Stimulated activated naive CD4-positive, alpha-beta T cell treated with Interleukin-2 at 50 U/mL for 16 hours (primary cell): ENCODE results near the gene EXOSC5.
"Not testable (repeated sequence)": the region's sequence is repeated elsewhere in the genome, so short reads cannot be mapped to it uniquely, and the experiment has no call there.

Source experiments
- DNase-seq: peaks from one replicate; lab custom pipeline; 2025; lab: John Stamatoyannopoulos, UW

EXOSC5 gene

DNA sequence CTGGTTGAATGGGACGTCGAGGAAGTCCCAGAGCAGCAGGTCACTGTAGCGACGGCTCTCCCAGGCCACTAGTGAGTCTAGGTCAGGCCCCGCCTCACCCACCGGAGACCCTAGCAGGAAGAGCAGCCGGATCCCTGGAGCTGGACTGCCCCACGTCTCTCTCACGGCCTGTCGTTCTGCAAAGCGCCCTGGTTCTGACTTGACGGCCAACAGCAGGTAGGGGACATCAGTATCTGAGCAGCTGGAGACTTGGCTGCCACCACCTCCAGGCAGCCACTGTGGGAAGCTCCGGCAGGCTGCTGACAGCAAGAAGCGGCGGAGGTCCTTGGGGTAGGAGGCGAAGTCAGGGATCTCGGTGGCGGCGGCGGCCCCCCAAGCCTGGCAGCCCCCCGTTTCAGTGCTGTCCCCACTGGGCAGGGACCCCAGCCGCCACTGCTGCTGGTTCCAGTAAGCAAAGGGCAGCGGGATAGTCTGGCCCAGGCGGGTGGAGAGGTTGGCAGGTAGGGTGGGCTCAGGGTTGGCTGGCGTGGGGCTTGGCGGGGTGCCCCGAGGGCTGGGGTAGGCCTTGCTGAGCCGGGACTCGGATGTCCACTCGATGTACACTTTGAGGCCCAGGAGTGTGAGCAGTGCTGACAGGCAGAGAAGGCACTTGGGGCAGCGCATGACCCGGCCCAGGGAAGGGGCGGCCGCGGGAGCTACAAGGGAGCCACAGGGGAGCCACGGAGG, 29.1 kb upstream of the EXOSC5 start:
- no peak for DNase-seq

DNA sequence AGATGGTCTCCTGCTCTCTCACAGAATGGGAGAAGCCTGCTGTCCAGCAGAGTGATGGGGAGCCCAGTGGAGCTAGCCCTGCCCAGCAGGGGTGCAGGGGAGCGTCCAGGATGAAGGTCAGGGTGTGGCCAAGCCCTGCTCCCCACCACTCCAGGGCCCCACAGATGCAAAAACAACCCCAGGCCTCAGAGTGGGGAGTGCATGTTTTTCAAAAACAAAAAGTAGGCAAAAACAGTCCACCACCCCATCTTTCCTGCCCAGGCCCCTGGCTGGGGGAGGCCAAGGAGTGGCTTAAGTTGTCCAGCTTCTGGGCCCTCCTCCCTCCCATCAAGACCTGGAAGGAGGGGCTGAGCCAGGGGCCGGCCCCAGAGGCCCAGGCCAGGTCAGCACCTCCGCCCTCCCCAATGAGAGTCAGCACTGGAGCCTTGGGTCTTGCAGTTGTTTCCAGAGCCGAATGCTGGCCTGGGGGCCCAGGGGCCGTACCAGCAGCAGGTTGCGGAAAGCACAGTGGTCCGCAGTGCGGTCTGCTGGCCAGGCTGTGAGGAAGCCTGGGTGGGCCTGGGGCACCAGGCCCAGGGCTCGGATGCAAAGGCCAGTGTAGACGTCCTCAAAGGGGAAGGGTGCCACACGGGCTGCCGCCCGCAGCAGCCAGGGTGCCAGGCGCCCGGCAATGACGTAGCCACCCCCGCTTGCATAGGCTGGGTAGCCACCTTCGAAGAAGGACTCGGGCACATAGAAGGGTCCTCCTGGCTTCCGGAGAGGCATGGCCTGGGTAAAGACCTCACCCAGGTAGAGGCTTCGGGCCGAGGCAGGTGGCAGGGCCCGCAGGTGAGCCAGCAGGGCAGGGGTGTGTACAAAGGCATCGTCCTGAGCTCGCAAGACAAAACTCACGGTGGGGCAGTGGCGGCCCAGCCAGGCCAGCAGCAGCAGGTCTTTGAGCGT, 28.3 kb upstream of the EXOSC5 start:
- no peak for DNase-seq

DNA sequence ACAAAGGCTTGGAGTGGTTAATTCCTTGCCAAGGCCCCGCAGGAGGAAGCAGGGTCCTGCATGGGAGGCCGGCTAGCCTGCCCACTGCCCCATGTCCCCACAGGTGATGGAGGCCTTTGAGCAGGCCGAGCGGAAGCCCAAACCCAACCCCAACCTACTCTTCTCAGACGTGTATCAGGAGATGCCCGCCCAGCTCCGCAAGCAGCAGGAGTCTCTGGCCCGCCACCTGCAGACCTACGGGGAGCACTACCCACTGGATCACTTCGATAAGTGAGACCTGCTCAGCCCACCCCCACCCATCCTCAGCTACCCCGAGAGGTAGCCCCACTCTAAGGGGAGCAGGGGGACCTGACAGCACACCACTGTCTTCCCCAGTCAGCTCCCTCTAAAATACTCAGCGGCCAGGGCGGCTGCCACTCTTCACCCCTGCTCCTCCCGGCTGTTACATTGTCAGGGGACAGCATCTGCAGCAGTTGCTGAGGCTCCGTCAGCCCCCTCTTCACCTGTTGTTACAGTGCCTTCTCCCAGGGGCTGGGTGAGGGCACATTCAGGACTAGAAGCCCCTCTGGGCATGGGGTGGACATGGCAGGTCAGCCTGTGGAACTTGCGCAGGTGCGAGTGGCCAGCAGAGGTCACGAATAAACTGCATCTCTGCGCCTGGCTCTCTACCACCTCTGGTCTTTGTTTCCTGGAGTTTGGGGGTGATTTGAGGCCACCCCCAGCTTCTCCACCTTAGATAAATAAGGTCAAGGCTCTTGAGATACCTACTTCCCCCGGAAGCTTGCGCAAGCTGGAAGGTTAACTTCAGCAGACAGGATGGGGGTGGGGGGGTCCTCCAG, 27.4 kb upstream of the EXOSC5 start:
- no peak for DNase-seq

DNA sequence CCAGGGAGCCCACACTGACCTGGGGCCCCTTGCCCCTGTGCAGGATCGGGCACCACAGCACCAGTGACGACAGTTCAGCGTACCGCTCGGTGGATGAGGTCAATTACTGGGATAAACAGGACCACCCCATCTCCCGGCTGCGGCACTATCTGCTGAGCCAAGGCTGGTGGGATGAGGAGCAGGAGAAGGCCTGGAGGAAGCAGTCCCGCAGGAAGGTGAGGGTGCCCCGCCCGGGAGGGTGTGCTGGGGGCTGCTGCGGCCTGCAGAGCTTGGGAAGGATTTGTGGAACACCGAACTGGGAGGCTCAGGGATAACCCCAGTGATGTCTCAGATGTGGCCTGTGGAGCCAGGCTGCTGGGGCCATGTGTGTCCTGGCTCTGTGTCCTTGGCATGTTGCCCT, 25.8 kb upstream of the EXOSC5 start:
- no peak for DNase-seq

DNA sequence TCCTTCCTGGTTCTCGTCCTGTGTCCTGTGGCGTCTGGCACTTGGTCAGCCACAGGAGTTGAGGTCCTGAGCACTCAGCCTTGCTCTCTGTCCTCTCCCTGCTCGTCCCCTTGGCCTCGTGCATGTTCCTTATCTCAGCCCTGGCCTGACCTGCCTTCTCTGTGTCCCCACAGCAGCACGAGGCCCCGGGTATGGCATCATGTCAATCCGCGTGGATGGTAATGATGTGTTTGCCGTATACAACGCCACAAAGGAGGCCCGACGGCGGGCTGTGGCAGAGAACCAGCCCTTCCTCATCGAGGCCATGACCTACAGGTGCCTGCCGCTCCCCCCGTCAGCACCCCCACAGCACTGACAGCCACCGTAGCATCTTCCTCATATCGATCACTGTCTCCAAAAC, 25.3 kb upstream of the EXOSC5 start:
- DNase-seq = no peak

DNA sequence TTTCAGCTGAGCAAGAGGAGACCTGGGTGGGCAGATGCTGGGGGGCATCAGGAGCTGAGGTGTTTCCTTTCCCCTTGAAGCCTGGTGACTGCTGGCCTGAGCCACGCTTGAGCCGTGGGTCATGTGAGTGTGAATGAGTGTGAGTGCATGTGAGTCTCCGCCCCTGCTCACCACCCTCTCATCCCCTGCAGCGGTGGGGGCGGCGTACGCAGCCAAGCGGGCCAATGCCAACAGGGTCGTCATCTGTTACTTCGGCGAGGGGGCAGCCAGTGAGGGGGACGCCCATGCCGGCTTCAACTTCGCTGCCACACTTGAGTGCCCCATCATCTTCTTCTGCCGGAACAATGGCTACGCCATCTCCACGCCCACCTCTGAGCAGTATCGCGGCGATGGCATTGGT, 24.8 kb upstream of the EXOSC5 start:
- no peak for DNase-seq

DNA sequence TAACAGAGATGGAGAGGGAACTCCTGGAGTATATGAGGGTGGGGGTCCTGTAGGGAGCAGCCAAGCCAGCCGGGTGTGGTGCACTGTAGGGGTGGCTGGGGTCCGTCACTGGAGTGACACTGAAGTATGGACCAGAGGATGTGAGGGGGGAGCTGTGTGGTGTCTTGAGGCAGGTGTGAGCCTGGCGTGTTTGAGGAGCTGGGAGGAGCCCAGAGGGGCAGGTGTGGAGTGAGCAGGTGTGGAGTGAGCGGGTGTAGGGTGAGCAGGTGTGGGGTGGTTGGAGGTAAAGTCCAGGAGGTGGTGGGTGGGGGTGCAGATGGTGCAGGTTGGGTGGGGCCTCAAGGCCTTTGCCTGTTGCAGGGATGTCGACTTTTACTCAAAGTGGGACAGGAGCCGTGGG, 24.2 kb upstream of the EXOSC5 start:
- no peak for DNase-seq

DNA sequence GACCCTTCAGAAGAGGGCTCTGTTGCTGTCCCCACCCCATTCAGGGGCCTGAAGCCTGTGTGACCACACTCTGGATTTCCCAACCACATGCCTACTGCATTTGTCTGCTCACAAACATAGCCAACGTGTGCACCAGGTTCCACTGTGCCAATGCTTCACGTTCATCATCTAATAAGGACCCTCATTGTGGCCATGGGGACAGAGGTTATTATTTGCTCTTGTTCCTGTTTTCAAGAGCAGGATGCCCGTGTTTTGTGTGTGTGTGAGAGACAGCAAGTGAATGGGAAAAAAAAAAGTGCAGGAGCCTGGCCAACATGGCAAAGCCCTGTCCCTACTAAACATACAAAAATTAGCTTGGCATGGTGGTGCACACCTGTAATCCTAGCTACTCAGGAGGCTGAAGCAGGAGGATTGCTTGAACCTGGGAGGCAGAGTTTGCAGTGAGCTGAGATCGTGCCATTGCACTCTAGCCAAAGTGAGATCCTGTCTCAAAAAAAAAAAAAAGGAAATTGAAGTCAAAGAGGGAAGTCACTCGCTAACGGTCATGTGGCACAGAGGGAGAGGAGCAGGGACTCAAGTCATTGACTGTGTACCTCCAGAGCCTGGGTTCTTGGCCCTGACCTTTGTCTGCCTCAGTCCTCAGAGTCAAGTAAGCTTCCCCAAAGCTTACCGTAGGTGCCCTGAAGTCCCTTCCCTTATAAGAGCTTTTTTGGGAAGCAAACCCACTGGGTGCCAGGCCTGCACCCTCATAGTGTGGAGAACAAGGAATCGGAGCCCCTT, 23.1 kb upstream of the EXOSC5 start:
- DNase-seq = no peak

DNA sequence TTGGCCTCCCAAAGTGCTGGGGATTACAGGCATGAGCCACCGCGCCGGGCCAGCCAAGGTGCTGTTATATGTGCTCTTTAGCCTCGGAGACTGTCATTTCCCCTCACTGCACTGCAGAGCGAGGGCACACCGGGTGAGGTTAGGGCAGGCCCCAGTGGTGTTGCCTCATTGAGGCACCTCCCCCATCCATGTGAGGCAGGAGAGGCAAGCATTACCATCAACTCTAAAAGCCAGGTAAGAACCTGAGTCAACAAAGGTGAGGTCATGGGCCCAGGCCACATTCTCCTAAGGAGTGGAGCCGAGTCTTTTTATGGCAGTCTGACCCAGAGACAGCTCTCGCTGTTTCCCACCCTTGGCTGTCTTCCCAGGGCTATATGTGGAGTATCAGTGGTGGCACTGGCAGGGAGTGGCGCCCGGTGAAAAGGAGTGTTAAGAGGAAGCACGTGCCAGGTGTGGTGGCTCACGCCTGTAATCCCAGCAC, 19.1 kb upstream of the EXOSC5 start:
- DNase-seq = no peak

DNA sequence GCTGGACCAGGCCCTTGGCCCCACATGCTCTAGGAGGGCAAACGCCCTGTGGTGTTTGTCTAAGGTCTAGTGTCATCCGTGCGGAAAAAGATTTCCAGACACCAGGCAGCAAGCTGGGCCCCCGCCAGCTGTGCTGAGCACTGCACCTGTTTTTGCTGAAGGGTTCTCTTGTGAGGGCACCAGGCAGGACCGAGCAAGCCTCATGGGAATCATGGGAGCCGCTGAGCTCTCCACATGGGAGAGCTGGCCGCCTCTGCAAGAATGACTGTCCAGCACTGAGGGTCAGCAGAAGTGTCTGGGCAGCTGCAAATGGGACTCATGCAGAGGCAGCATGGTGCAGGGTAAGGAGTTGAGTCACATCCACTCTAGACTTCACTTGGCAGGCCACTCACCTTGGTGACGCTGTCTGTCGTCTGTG, 18.0 kb upstream of the EXOSC5 start:
- DNase-seq = no peak

DNA sequence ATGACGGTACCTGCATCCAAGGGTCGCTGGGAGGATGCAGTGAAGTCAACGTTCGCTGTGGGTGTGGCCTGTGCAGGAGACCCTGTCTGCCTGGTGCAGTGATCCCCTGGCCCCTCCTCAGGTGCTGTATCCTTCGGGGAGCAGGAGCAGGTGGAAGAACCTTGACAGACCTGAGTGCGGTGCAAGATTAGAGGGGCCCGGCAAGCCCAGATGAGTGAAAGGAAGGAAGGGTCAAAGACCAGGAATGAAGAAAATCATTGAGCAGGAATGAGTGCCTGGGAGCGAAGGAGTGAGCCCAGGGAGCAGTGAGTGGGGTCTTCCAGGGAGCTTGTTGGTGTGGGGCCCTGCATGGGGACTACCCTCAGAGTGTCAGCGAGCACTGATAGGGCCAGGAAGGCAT, 17.3 kb upstream of the EXOSC5 start:
- DNase-seq = no peak

DNA sequence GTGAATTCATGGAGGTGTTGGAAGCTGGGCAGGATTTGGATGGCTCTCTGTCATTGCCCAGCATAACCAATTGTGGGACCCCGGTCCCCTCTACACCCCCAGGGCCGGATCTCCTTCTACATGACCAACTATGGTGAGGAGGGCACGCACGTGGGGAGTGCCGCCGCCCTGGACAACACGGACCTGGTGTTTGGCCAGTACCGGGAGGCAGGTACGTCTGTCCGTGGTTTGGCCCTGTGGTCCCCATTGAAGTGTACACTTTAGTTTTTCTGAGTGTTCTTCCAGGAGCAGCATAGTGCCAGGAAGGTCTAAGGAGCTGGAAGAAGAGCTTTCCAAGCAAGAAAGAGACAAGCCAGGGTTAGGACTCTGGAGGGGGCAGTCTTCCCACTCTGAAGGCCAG, 16.8 kb upstream of the EXOSC5 start:
- DNase-seq = no peak

DNA sequence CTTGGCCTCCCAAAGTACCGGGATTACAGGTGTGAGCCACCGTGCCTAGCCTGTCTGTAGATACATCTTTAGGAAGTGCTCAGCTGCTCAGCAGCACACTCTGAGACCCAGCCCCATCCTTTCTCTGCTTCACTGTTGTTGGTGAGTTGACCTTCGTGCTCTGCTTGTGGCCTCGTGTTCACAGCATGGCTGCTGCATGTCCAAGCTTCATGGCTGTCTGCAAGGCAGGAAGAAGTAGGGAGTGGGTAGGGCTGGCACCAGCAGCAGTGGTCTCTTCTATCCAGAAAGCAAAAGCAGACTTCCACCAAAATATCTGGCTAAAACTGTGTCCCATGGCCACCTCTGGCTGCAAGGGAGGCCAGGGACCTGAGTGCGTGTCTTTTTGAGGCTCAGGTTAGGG, 15.8 kb upstream of the EXOSC5 start:
- DNase-seq = no peak

DNA sequence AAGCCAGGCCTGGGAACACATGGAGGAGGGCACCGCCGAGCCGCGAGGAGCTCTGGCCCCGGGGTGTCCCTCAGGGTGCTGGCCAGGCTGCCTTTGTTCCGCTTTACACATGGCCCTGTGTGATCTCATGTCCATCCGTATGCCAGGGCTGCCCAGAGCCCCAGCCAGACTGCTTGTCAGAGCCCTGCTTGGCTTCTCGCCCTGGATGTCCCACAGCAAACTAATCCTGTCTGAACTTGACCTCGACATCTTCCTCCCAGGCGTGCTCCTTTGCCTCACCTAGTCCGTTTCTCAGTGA, 14.8 kb upstream of the EXOSC5 start:
- no peak for DNase-seq

DNA sequence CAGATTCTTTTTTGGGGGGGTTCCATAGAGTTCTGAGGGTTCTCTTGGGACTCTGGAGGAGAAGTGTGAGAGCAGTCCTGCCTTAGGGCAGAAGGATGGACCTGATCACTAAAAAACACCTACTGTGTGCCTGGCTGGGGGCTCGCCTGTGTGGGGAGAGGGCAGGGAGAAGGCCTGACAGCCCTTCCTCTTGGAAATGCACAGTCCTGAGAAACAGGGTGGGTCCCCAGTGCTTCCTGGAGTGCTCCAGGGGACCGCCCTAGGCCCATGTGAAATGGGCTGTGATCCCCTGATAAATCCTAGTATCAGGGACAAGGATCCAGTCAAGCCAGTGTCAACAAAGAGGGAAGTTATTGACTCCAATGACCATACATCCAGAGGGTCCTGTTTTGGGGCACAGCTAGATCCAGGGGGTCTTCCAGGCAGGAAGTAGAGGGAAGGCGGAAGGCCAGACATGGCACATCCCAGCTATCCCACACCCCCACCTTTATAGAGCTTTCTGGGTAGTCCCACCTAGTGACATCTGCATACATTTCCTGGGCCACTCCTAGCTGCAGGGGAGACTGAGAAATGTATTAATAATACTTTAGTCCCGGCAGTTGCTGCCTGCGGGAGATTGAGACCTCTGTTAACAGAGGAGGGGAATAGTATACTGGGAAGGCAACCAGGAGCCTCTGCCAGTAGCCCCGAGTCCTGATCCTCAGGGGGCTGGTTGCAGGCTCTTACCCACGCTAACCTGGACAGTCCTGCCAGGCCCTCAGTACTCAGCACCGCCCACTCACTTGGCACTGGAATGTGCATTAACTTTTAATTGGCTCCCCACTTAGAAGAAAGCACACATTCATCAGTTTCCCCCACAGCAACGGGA, 14.2 kb upstream of the EXOSC5 start:
- no peak for DNase-seq

DNA sequence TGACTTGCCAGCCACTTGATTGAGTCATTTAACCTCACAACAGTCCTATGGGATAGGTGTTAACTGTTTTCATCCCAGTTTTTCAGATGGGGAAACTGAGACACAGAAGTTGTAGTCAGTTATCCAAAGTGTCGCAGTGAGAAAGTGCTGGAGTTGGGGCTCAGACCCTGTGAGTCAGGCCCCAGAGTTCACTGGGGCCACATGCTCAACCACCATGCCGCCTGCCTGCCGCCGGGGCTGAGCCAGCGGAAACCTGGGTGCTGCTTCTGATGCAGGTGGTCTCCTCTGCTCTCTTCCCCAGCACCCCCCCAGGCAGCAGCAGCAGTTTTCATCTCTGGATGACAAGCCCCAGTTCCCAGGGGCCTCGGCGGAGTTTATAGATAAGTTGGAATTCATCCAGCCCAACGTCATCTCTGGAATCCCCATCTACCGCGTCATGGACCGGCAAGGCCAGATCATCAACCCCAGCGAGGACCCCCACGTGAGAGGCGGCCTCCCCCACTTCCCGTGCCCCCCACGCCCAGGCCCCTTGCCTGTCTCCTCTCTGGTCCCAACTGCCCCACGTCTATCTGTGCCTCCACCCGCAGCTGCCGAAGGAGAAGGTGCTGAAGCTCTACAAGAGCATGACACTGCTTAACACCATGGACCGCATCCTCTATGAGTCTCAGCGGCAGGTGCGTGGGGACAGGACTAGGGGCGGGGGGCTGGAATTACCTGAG, 13.3 kb upstream of the EXOSC5 start:
- DNase-seq = no peak

DNA sequence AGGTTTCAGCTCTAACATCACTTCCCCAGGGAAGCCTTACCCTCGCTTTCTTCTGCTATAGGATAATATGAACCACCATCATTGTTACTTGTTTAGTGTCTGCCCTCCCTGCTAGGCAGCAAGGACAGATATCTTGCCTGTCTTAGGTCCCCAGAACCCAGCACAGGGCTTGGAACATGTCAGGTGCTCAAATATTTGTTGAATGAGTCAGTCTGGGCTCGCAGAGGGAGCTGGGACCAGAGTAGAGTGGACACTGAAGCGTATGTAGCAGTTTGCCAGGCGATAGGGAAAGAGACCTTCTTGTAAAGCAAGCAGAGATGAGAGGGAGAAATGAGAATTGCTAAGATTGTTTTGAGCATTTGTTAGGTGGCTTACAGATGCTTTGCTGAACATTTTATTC, 12.1 kb upstream of the EXOSC5 start:
- DNase-seq = no peak

DNA sequence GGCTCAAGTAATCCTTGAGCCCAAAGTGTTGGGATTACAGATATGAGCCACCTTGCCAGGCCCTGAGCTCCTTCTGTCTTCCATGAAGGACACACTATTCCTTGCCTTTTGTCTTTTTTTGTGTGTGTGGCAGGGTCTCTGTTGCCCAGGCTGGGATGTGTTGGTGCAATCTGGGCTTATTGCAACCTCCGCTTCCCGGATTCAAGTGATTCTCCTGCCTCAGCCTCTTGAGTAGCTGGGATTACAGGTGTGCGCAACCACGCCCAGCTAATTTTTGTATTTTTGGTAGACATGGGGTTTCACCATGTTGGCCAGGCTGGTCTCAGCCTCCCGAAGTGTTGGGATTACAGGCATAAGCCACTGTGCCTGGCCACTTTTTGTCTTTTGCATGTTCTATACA, 11.7 kb upstream of the EXOSC5 start:
- DNase-seq = not testable (repeated sequence)

DNA sequence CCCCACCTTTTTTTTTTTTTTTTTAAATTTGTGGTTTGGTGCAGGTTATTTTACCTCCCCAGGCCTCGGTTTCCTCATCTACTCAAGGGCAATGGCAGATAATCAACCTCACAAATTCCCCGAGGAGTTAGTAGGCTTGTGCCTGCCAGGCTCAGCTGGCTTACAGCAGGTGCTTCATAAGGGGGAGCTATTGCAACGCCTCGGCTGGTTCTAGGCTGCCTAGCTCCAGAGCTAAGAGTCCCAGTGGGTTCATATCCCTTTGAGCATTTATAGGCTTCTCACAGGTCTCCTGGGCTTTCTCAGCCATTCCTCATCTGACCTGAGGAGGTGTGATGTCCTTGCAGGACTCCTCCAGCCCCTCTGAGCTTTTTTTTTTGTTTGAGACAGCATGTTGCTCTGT, 11.1 kb upstream of the EXOSC5 start:
- DNase-seq = no peak

DNA sequence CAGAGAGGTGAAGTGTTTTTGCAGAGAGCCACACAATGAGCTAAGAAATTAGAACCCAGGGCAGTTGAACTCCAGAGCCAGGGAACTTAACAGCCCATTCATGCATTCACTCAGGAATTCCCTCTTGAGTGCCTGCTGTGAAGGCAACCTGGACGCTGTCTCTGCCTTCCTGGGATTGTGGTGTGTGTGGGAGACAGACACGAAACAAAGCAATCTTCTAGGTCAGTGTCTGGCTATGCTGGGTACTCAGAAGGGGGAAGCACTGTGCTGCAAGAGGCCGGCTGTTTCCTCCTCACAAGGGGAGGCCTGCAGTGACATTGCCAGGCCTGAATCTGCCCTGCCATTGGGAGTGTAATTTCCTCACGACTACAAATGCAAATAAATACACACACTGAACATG, 10.1 kb upstream of the EXOSC5 start:
- no peak for DNase-seq
